ENCODE data around the gene GANC. TPM values are rescaled to one million over a fixed set of nuclear protein-coding genes. Genes with fewer than 3 reads are reported as not detected.

GANC gene
- total RNA-seq, 1 donor from 2014 or later = 15.0 TPM

DNA sequence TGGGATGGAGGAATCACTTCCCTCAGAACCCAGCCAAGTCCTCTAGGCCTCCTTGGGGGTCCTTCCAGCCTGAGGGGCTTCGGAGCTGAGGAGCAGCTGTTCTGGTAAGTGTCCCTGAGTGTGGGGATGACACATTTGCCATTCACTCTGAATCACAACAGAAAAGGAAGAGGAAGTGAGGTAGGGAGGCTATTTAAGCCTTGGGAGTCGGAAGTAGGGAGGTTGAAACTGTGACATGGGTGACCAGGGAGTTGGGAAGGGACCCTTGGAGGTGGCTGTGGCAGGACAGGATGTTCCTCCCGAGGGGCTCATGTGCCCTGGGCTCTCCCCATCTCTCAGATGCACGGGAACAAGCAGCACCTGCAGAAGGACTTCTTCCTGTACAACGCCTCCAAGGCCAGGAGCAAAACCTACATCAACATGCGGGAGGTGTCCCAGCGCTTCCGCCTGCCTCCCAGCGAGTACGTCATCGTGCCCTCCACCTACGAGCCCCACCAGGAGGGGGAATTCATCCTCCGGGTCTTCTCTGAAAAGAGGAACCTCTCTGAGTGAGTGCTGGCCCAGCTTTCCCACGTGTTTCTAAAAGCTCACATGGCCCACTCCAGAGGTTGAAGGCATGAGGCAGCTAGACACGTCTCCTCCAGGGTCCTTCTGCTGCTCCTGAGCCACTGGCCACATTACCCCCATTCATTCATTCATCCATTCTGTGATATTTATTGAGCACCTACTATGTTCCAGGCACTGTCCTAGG lies 129.6 kb downstream of the GANC start:
- ATAC-seq (ENCODE audit: poor library complexity) (no peak), DNase-seq (no peak)
- intact Hi-C loops (cut with DNase I) = no loop called here

DNA sequence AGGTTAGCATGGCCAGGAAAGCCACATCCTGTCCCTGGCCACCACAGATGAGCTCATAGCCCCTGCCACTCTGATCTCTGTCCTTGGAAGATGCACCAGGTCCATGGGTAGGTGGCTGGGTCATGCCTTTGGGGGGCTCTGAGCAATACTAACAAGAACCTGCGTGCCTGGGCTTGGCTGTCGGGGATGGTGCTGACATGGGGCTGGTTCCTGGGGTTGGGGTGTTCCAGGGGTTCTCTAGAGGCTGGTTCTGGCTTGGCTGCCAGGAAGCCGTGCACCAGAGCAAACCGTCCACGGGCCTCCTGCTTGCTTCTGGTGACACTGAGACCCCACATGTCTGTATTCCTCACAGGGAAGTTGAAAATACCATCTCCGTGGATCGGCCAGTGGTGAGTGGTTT lies 130.4 kb downstream of the GANC start:
- ATAC-seq (ENCODE audit: poor library complexity) (no peak), DNase-seq (no peak)
- intact Hi-C loops (cut with DNase I) = no loop called here

DNA sequence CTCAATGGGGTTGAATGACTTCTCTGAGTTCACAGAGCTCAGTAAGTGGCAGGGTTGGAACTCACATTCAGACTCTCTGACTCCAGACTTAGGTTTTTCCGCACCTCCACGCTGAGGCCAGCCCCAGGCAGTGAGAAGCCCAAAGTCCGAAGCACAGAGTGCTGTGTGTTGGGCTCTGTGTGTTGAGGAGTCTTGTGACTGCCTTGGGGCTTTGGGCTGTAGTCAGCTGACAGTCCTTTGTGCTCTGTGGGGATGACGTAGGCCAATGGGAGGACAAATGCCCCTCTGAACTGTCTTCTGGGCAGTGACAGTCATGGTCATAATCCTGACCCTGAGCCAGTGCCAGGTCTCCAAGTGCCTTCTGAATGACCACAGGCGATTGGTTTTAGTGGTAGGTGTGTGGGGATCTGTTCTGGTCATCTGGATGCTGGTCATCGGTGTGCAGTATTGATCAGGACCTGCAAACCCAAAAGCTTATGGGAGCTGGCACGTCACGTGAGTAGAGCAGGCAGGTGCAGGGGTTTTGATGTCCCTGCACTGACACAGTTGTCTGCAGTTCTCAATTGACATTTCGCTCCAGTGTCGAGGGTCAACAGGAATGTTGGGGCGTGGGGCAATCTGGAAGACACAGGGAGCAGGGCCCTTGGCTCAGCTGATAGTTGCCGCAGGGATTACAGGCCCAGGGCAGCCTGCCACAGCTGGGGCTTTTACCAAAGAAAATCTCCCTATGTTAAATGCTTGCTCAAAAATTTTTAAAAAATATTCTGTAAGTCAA lies 131.6 kb downstream of the GANC start:
- intact Hi-C loops (cut with DNase I) = no loop called here
- no peak for ATAC-seq (ENCODE audit: poor library complexity)
- no peak for DNase-seq

DNA sequence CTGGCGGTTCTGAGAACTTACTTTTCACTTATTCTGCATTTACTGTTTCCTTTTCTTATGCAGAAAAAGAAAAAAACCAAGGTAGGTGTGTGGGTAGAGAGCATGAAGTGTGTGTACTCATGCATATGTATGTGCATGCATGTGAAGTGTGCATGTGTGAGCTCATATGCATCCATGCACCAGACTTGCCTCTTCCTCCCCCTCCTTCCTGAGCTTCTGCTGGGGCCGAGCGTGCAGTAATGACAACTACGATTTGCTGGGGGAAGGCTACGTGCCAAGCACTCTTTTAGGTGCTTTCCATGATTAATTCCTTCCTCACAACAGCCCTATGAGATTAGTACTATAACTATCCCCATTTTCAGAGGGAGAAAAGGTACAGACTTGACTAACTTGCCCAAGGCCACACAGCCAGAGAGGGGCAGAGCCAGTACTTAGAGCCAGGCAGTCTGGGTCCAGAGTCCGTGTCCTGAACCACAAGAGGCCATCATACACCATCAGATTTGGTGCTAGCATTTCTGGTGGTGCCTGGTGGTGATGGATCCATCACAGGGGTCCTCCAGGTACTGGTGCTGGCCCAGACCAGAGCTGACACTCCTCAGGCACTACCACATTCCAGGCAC lies 133.0 kb downstream of the GANC start:
- ATAC-seq (ENCODE audit: poor library complexity) = no peak

More for the DNA sequence above, 133.0 kb downstream of the GANC start:
- intact Hi-C loops (cut with DNase I) = no loop called here
- no peak for DNase-seq

Other genes starting within 250 kb of the GANC start
- not detected for gene PLA2G4D, start 178.6 kb upstream of the GANC start, total RNA-seq
- gene PLA2G4F, start 116.6 kb upstream of the GANC start, total RNA-seq = 4.6 TPM
- 46.3 TPM for gene VPS39, start 64.9 kb upstream of the GANC start, total RNA-seq
- 17.3 TPM for gene TMEM87A, start 232 bp downstream of the GANC start, total RNA-seq
- 2.6 TPM for gene CAPN3, start 86.3 kb downstream of the GANC start, total RNA-seq
- gene ZNF106, start 217.9 kb downstream of the GANC start, total RNA-seq = 479 TPM
- 21.2 TPM for gene SNAP23, start 222.4 kb downstream of the GANC start, total RNA-seq

Measured in Right ventricle myocardium superior (tissue), 1 donor.